Uterus (tissue), 4 donors: ENCODE data around the gene SESTD1. TPM values are rescaled to one million over a fixed set of nuclear protein-coding genes. Genes with fewer than 3 reads are reported as not detected.
A peak's percentile ranks its signal among the peaks of the same experiment; 100 is the strongest.

ENCODE experiments used
- DNase-seq, 2 donors: peaks; one replicate each; pipeline ENCODE4 v3.0.0-alpha.2; 2019 to 2020
- H3K27ac ChIP-seq, 2 donors: fragments of 200-600 bp; sonication (generic); 1 replicate in 1 of 2; 2 replicates in 1 of 2; pipeline ENCODE4 v1.5.1; 2016 to 2018
- H3K27me3 ChIP-seq, 2 donors: fragments of 200-600 bp; sonication (generic); one replicate each; pipeline ENCODE4 v1.5.1; 2018 to 2019; ENCODE audit warnings: control low read depth in 1 of 2
- H3K36me3 ChIP-seq, 2 donors: fragments of 200-600 bp; sonication (generic); one replicate each; pipeline ENCODE4 v1.5.1; 2019; ENCODE audit warnings: control low read depth in 1 of 2
- H3K4me1 ChIP-seq, 2 donors: fragments of 200-600 bp; sonication (generic); one replicate each; pipeline ENCODE4 v1.5.1; 2018 to 2019; ENCODE audit warnings: control low read depth in 1 of 2
- H3K4me3 ChIP-seq, 2 donors: fragments of 200-600 bp; sonication (generic); 1 replicate in 1 of 2; 2 replicates in 1 of 2; pipeline ENCODE4 v1.5.1; 2018 to 2019; ENCODE audit warnings: mild to moderate bottlenecking in 1 of 2
- H3K9me3 ChIP-seq, 2 donors: fragments of 200-600 bp; sonication (generic); one replicate each; pipeline ENCODE4 v1.5.1; 2019; ENCODE audit warnings: control low read depth in 1 of 2
- CTCF ChIP-seq, 4 experiments: fragments of 200-600 bp in 2 of 4; fragments of 450-650 bp in 2 of 4; sonication (generic) in 2 of 4; IDR thresholded peaks; one replicate each; pipeline ENCODE4 v1.5.1; 2016 to 2019; ENCODE audit warnings: antibody characterized with exemption in 4 of 4, mild to moderate bottlenecking in 2 of 4, moderate library complexity in 1 of 4
- POLR2A ChIP-seq, 2 donors: fragments of 450-650 bp; IDR thresholded peaks; one replicate each; pipeline ENCODE4 v1.6.1; 2016; ENCODE audit warnings: antibody characterized with exemption in 2 of 2, mild to moderate bottlenecking in 1 of 2, moderate library complexity in 1 of 2
- intact Hi-C: fragments of 100-400 bp; cut with DNase I; formaldehyde crosslinking; loops from one replicate; pipeline ENCODE4 v1.15.1; 2023; ENCODE audit warnings: low total_unique reads
- total RNA-seq, 4 donors: library from RNA; depleted of rRNA in 3 of 4; stranded (reverse); fragments of >200 nt in 3 of 4; gene quantifications; one replicate each; pipeline versions ENCODE4 v1.1.0 to v1.2.4, GENCODE V29; 2014 to 2023
- donor health status: DM: yes; HTN: yes; CAD: no.

The SESTD1 gene
- total RNA-seq, 4 donors from 2014 or later: 5.6 to 64.7 (median 32.8) TPM

DNA sequence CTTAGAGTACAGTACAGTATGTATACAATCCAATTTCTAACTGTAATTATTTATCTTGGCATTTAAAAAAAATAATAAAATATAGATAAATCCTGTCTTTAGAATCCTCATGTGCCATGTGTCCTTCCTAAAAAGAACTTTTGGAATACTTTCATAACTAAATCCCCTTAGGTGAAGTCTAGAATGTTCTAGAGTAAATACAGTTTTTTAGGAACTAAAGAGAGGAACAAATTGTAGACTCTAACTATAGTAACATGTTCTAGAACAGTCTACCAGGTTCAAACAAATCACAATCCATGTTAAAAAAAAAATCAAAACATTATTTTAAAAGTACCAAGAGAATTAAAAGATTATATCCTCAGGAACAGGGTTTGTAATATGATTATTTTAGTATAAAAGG is 134.1 kb downstream of the SESTD1 start:
- DNase-seq: no peak
- intact Hi-C loops: no loop called here
- no peaks in the 10 kb centered on the region for H3K36me3 ChIP-seq
- H3K9me3 ChIP-seq: no peaks in the 10 kb centered on the region
- TF ChIP-seq POLR2A (IDR thresholded peaks at IDR 0.05) (no peak), CTCF (IDR thresholded peaks at IDR 0.05) (no peak)
- peaks cover 0 to 3% of the 10 kb centered on the region in 2 donors for H3K4me1 ChIP-seq
- no peaks in the 10 kb centered on the region for H3K27me3 ChIP-seq
- no peak overlapping the region for H3K27ac ChIP-seq
- H3K4me3 ChIP-seq: no peak overlapping the region

GRCh38 chr2:179129574-179130238 is 134.9 kb downstream of the SESTD1 start:
- DNase-seq: no peak
- no peaks in the 10 kb centered on the region for H3K9me3 ChIP-seq
- no peaks in the 10 kb centered on the region for H3K36me3 ChIP-seq
- peaks cover 0 to 3% of the 10 kb centered on the region in 2 donors for H3K4me1 ChIP-seq
- H3K27me3 ChIP-seq: no peaks in the 10 kb centered on the region
- TF ChIP-seq CTCF (IDR thresholded peaks at IDR 0.05) (peak; percentile 24 to 42 (median 28)), POLR2A (IDR thresholded peaks at IDR 0.05) (no peak)
- H3K4me3 ChIP-seq: no peak overlapping the region
- intact Hi-C loops: no loop called here
- H3K27ac ChIP-seq: no peak overlapping the region

DNA sequence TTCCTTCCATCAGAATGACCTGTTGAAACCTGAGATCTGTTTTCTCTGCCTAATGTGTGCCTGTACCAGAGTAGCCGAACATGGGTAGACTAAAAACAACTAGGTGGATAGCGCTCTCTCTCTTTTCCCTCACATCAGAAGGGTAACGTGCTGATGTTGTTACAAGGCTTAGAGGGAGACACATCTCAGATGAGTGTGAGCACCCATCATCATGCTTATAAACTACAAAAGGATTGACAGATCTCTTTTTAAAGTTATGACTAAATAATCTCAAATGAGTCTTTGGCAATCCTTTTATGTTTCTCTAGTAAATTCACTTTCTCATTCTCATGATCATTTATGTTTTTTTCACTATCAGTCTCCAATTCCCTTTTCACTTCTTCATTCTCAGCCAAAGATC is 139.2 kb downstream of the SESTD1 start:
- Histone ChIP-seq H3K27me3 (no peaks in the 10 kb centered on the region), H3K9me3 (no peaks in the 10 kb centered on the region), H3K4me3 (no peak overlapping the region), H3K27ac (no peak overlapping the region), H3K4me1 (peaks cover 0 to 3% of the 10 kb centered on the region in 2 donors), H3K36me3 (no peaks in the 10 kb centered on the region)
- TF ChIP-seq CTCF (IDR thresholded peaks at IDR 0.05) (no peak), POLR2A (IDR thresholded peaks at IDR 0.05) (no peak)
- DNase-seq: no peak
- intact Hi-C loops: no loop called here

DNA sequence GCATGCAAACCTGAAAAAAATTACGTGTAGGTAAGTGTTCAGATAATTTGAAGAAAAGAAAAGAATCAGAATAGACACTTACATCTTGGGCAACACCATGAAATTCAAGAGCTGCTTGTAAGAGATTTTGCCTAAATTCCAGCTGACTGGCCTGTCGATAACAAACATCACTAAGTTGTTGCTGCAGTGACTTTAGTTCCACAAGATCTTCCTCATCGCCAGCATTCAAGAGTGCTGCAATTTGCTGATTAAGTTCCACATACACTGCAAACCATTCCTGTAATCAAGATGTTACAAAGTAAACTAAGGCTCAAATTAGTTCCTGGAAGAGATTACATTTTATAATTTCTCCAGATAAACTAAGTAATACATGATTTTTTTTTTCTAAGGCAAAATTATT is 140.3 kb downstream of the SESTD1 start:
- no peak for TF ChIP-seq CTCF (IDR thresholded peaks at IDR 0.05)
- no peak for TF ChIP-seq POLR2A (IDR thresholded peaks at IDR 0.05)
- Histone ChIP-seq H3K4me3 (no peak overlapping the region), H3K4me1 (peaks cover 0 to 3% of the 10 kb centered on the region in 2 donors), H3K27me3 (no peaks in the 10 kb centered on the region), H3K9me3 (no peaks in the 10 kb centered on the region), H3K27ac (no peak overlapping the region), H3K36me3 (no peaks in the 10 kb centered on the region)
- intact Hi-C loops: no loop called here
- DNase-seq: no peak

DNA sequence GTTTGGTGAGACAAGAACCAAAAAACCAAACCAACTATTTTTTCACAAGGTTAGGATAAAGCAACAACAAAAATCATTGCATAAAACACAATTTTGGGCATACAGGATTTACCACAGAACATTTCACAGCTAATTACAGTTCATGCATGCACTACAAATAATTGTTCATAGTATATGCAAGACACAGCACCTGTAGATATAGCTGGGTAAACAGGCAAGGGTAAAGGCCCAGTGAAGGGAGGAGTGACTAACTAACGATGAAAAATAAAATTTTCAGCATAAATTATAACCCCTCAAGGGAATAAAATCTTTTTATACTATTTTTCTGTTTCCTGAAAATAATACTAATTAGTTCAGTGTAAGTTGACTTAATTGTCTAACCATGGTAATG is 141.4 kb downstream of the SESTD1 start:
- no peak overlapping the region for H3K27ac ChIP-seq
- intact Hi-C loops: no loop called here
- TF ChIP-seq CTCF (IDR thresholded peaks at IDR 0.05) (no peak), POLR2A (IDR thresholded peaks at IDR 0.05) (no peak)
- no peaks in the 10 kb centered on the region for H3K9me3 ChIP-seq
- no peaks in the 10 kb centered on the region for H3K27me3 ChIP-seq
- H3K36me3 ChIP-seq: no peaks in the 10 kb centered on the region
- peaks cover 0 to 3% of the 10 kb centered on the region in 2 donors for H3K4me1 ChIP-seq
- no peak for DNase-seq
- no peak overlapping the region for H3K4me3 ChIP-seq
